RPMI8226 (cell line): ENCODE measurements around the gene AKAP6.

Experiments used
- DNase-seq: peaks from one replicate; pipeline ENCODE4 v3.0.0-alpha.2; 2015

The AKAP6 gene

GRCh38 chr14:32492457-32492856 lies 163.4 kb downstream of the AKAP6 start:
- DNase-seq = no peak

- no peak for DNase-seq
Measured at GRCh38 chr14:32494609-32495434, 165.7 kb downstream of the AKAP6 start.

DNA sequence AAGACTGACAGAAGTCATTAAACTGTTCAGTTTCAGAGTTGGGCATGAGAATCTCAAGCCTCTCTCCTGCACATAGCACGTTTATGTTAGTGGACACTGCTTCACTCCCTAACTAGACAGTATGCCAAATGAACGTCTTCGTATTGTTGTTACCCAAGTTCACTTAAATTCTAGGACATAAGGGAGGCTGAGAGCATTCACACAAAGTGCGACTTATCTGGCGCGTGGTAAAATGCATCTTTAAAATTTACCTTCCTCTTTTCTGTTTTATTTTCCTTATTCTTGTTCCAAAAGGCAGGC lies 166.3 kb downstream of the AKAP6 start:
- no peak for DNase-seq

- no peak for DNase-seq
Measured at GRCh38 chr14:32497248-32497647, 168.2 kb downstream of the AKAP6 start.

DNA sequence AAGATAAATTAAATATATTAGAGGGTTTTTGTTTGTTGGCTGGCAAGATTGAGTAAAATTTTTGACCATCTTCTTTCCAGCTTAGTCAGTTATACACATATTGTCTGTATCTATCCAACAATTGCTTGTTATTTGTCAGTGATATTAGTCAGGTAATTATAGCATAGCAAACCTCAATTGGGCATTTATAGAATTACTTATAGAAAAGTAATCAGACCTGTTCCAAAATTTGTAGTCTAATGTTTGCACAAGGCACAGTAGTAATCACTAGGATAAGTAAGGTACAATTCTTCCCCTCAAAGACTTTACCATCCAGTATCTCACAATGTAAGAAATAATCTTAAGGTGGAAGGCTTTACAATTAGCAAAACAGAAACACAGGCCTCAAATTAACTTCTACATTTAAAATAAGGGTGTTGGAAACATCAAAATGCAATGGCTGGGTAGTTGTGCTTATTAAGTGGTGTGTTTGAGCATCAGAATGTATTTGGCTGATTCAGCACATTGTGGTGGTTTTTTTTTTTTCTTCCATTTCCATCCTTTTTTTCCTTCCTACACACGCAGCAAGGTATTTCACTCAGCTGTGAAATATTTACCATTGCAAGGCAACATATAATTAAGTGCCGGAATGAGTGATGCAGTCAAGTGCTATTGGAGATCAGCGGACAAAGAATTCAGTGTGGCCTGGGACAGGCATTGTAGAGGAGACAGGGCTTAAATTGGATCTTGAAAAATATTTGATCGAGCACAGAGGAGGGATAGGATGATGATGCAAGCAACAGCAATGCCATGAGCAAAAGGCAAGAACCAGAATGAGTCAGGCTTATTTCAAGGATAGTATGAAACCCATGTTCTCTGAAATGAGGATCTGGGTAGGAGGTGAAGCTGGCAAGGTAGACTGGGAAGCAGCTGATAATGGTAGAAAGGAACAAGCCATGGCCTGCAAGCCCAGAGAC lies 178.2 kb downstream of the AKAP6 start:
- DNase-seq = no peak

GRCh38 chr14:32508281-32508680 lies 179.2 kb downstream of the AKAP6 start:
- DNase-seq = no peak

- DNase-seq = no peak
Measured at GRCh38 chr14:32509632-32510187, 180.6 kb downstream of the AKAP6 start.

GRCh38 chr14:32510815-32511214 lies 181.7 kb downstream of the AKAP6 start:
- DNase-seq = no peak

- no peak for DNase-seq
Measured at GRCh38 chr14:32512348-32512747, 183.2 kb downstream of the AKAP6 start.

- DNase-seq = no peak
Measured at GRCh38 chr14:32512813-32513212, 183.7 kb downstream of the AKAP6 start.

- no peak for DNase-seq
Measured at GRCh38 chr14:32513571-32514009, 184.5 kb downstream of the AKAP6 start.

DNA sequence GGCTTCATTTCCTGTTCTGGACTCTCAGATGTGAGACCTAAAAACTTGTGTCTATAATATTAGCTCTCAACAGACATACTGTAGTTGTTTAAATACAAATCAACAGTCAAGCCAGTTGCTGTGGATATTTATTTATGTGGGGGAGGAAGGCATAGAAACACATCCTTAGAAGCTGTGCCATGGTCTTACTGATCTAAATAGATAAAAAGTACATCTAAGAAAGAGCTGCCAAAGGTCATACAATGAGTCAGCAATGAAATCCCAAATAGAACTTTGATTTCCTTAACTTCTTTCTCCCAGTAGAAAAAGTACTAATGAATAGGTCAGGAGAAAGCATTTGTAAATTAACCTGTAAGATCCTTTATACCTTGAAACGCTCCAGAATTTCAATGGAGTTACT lies 185.1 kb downstream of the AKAP6 start:
- DNase-seq = no peak

DNA sequence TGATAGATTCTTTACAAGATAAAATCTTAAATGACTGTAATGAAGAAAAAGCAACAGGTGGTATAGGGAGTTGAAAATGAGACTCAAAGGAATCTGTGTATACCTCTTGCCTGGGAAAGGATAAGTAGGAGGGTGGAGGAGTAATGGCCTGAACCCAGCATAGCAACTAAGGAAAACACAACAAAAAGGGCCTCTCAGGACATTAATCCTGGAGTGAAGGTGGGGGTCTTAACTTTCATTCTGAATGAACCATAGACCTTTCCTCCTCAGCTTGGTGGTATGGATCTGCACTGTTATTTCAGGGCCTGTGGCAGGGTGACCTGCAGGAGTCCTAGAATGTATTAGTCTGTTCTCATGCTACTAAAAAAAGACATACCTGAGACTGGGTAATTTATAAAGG lies 185.6 kb downstream of the AKAP6 start:
- no peak for DNase-seq

DNA sequence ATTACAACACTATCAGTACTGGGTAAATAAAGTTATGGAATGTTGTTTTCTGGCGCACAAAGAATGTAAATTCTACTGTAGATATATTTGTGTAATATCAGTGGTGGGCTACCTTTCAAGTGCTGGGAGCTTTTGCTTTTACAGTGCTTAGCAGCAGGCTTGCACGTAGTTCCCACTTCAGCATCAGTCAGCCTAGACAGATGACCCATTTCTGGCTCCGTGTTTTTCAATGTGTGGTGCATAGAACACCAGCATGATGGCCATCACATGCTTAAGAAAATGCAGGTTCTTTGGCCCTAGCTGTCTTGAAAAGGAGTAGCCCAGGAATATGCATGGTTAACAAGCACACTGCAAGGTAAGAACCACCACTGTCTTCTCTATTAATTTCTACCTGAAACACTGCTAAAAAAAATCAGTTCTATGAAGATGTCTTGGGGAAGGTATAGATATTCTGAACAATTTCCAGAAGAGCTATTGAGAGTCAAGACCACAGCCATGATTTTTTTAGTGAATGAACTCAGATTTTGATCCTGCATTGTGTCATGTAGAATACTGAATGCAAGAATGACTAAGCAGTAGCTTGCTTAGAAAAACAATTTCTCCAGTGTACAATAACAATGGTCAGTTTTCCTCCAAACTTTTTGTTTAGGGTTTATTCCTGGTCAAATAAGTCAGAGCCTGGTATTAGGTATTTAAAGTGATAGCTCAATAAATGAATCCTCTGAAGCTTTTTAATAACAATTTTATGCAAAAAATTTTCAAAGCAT lies 195.7 kb downstream of the AKAP6 start:
- DNase-seq = no peak

DNA sequence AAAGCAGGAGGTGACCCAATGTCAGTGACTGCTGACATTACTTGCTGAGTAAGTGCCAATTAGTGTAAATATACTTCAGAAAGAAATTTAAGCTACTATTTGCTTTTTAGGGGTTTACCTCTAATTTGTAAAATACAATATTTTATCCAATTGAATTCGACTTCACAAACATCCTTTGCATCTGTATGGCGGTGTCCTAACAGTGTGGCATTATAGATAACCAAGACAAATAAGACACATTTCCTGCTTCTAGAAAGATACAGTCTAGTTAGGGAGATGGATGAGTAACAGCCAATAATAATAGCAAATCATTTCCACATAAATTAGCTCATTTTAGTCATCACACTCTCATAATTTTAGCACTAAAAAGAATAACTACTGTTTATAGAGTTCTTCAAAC lies 196.5 kb downstream of the AKAP6 start:
- DNase-seq = no peak

GRCh38 chr14:32530800-32531199 lies 201.7 kb downstream of the AKAP6 start:
- no peak for DNase-seq

DNA sequence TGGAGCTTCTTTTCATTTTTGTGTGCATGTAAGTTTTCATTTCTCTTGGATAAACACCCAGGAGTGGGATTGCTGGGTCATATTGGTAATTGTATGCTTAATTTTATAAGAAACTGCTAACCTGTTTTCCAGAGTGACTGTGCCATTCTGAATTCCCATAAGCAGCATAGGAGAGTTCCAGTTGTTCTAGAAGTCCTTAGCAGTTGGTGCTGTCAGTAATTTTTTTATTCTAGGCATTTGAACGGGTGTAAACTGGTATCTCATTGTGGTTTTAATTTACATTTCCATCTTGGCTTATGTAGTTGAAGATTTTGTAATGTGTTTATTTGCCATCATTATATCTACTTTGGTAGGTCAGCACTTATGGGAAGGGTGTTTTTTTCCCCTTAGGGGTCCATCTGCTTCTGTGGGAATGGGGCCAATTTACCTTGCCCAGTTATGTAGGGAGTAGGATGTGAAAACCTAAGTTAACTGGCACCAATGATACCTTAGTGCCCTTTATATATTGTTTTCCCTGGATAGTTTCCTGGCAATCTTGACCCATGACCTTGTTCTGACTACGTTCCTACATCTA lies 202.9 kb downstream of the AKAP6 start:
- no peak for DNase-seq

DNA sequence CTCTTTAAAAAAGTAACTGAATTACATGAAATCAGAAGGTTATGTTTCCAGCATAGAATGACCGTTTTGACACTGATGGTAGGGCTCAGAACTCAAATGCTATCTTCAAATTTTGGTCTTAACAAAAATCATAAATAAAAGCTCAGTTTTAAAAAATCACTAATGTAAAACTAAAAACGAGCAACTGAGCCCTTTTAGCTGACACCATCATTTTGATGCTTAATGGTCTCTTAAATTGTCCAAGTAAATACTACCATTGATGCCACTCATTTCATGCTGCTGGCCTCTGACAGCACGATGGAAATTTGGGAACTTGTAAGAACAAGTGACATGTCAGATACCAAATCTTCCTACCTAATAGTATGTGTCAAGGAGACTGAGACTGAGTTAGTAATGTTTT lies 205.0 kb downstream of the AKAP6 start:
- DNase-seq = no peak

GRCh38 chr14:32536175-32536574 lies 207.1 kb downstream of the AKAP6 start:
- DNase-seq = no peak

DNA sequence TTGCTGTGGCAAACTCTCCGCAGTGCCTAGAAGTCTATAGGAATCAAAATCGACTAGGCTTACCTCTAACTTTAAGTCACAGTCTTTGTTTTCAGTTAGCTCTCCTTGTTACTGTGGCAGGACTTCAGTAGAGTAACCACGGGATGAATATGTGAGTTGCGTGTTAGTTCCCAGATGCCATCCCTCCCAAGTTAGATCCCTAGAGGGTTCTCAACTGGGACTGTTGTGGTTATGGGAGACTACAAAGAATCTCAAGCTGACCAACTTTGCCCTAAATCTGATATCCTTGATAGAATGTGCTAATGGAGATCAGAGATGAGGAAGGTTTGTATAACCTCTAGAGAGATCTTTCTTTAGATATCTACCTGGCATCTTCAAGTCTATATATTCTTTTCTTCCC lies 208.1 kb downstream of the AKAP6 start:
- DNase-seq = no peak

GRCh38 chr14:32542507-32542906 lies 213.4 kb downstream of the AKAP6 start:
- DNase-seq = no peak

- no peak for DNase-seq
Measured at GRCh38 chr14:32545095-32545494, 216.0 kb downstream of the AKAP6 start.
